ENCODE results near the gene ZNF787. TPM values are rescaled to one million over a fixed set of nuclear protein-coding genes. Genes with fewer than 3 reads are reported as not detected.

The ZNF787 gene
- total RNA-seq, 1 donor from 2014 or later = 34.0 TPM

GRCh38 chr19:56118666-56119581 is 2.2 kb downstream of the ZNF787 start:
- H3K4me3 Mint-ChIP-seq = peak overlapping the region; percentile 90
- TF ChIP-seq, protein P1, sequence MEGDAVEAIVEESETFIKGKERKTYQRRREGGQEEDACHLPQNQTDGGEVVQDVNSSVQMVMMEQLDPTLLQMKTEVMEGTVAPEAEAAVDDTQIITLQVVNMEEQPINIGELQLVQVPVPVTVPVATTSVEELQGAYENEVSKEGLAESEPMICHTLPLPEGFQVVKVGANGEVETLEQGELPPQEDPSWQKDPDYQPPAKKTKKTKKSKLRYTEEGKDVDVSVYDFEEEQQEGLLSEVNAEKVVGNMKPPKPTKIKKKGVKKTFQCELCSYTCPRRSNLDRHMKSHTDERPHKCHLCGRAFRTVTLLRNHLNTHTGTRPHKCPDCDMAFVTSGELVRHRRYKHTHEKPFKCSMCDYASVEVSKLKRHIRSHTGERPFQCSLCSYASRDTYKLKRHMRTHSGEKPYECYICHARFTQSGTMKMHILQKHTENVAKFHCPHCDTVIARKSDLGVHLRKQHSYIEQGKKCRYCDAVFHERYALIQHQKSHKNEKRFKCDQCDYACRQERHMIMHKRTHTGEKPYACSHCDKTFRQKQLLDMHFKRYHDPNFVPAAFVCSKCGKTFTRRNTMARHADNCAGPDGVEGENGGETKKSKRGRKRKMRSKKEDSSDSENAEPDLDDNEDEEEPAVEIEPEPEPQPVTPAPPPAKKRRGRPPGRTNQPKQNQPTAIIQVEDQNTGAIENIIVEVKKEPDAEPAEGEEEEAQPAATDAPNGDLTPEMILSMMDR (conservative IDR thresholded peaks at IDR 0.05) = no peak

DNA sequence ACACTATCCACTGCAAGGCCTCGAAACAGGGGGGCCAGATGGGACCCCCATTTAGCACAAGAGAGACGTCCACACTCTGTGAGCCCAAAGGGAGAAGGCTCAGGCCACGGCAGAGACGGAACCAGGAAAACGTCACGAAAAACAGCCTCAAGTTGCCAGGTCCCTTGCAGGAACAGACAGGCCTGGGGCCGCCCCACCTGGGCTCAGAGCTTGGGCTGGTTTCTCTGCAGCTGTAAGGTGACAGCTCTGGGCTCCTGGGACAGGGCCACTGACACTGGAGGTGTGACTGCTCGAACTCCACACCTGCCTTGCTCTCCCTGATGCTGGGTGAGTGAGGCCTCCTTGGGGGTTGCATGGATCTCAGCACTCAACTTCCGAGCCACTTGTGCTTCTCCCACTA is 3.2 kb downstream of the ZNF787 start:
- Mint-ChIP-seq H3K4me1 (ENCODE audit: unreplicated experiment) (peaks cover 34% of the 10 kb centered on the region), H3K4me3 (peak overlapping the region; percentile 51), H3K27me3 (no peaks in the 10 kb centered on the region), H3K36me3 (no peaks in the 10 kb centered on the region), H3K9me3 (no peaks in the 10 kb centered on the region), H3K27ac (no peak overlapping the region)
- DNase-seq (ENCODE audit: extremely low spot score, unreplicated experiment) = no peak
- TF ChIP-seq, protein P1 (conservative IDR thresholded peaks at IDR 0.05) = no peak

More at GRCh38 chr19:56118666-56119581, 2.2 kb downstream of the ZNF787 start:
- no peaks in the 10 kb centered on the region for H3K36me3 Mint-ChIP-seq
- no peaks in the 10 kb centered on the region for H3K9me3 Mint-ChIP-seq
- H3K4me1 Mint-ChIP-seq (ENCODE audit: unreplicated experiment) = peaks cover 24% of the 10 kb centered on the region
- H3K27me3 Mint-ChIP-seq = no peaks in the 10 kb centered on the region
- peak overlapping the region; percentile 91 for H3K27ac Mint-ChIP-seq
- DNase-seq (ENCODE audit: extremely low spot score, unreplicated experiment) = no peak

- Mint-ChIP-seq H3K4me1 (ENCODE audit: unreplicated experiment) (peaks cover 38% of the 10 kb centered on the region), H3K36me3 (no peaks in the 10 kb centered on the region), H3K27me3 (no peaks in the 10 kb centered on the region), H3K4me3 (peak overlapping the region; percentile 51), H3K27ac (no peak overlapping the region), H3K9me3 (no peaks in the 10 kb centered on the region)
- TF ChIP-seq, protein P1 (conservative IDR thresholded peaks at IDR 0.05) = no peak
- no peak for DNase-seq (ENCODE audit: extremely low spot score, unreplicated experiment)
These were observed 3.7 kb downstream of the ZNF787 start for GRCh38 chr19:56117376-56117884.

DNA sequence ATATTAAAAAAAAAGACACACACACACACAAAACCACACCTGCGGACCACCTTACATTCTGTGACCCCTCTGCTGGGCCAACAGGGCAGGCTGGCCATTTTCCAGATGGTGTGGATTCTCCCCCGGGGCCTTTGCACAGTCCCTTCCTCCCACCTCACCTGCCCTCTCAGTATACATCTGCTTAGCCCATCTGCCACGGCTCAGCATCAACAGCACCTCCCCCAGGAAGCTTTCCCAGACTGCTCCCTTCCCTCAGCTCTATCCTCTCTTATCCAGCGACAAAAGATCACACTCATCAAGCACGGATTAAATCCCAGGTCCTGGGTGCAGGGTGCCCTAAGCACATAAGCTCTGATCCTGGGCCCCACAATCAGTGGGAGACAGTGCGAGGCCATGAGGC is 4.5 kb downstream of the ZNF787 start:
- Mint-ChIP-seq H3K27me3 (no peaks in the 10 kb centered on the region), H3K36me3 (no peaks in the 10 kb centered on the region), H3K4me3 (no peak overlapping the region), H3K27ac (peak overlapping the region; percentile 46), H3K4me1 (ENCODE audit: unreplicated experiment) (peaks cover 44% of the 10 kb centered on the region), H3K9me3 (no peaks in the 10 kb centered on the region)
- DNase-seq (ENCODE audit: extremely low spot score, unreplicated experiment) = no peak
- TF ChIP-seq, protein P1 (conservative IDR thresholded peaks at IDR 0.05) = no peak

DNA sequence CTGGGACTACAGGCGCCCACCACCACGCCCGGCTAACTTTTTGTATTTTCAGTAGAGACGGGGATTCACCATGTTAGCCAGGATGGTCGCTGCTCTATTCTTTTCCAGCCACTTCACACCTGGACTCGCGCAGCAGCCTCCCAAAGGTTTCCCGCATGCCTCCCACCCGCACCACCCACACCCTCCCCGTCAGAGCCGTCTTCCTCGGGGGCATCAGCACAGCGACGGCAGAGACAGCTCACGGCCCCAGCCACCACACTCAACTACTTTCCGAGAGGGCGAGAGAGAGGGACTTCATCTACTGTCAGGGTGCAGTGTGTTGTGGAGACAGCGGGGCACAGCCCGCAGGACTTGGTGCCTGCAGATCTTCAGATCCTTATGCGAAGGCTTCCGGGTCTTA is 5.6 kb downstream of the ZNF787 start:
- no peaks in the 10 kb centered on the region for H3K9me3 Mint-ChIP-seq
- H3K4me3 Mint-ChIP-seq = no peak overlapping the region
- H3K27me3 Mint-ChIP-seq = no peaks in the 10 kb centered on the region
- H3K27ac Mint-ChIP-seq = no peak overlapping the region
- peaks cover 52% of the 10 kb centered on the region for H3K4me1 Mint-ChIP-seq (ENCODE audit: unreplicated experiment)
- H3K36me3 Mint-ChIP-seq = no peaks in the 10 kb centered on the region
- TF ChIP-seq, protein P1 (conservative IDR thresholded peaks at IDR 0.05) = no peak
- no peak for DNase-seq (ENCODE audit: extremely low spot score, unreplicated experiment)
